Parathyroid adenoma (tissue), 2 donors: Measurements from ENCODE around the gene PKNOX2.

Source experiments
- H2AFZ ChIP-seq: fragments of 300-600 bp; sonication (generic); one replicate; pipeline ENCODE4 v1.7.0; 2017; ENCODE audit warnings: antibody characterized with exemption, mild to moderate bottlenecking
- H3K27ac ChIP-seq: fragments of 300-600 bp; sonication (generic); one replicate; pipeline ENCODE4 v1.7.0; 2017
- H3K27me3 ChIP-seq: fragments of 300-600 bp; sonication (generic); one replicate; pipeline ENCODE4 v1.7.0; 2017; ENCODE audit warnings: low read length; ENCODE audit not compliant: control insufficient read depth, insufficient read depth
- H3K36me3 ChIP-seq: fragments of 300-600 bp; sonication (generic); one replicate; pipeline ENCODE4 v1.7.0; 2017; ENCODE audit warnings: low read length; ENCODE audit not compliant: control insufficient read depth, insufficient read depth
- H3K4me1 ChIP-seq: fragments of 300-600 bp; sonication (generic); one replicate; pipeline ENCODE4 v1.7.0; 2017; ENCODE audit warnings: control low read depth
- H3K4me2 ChIP-seq: fragments of 300-600 bp; sonication (generic); one replicate; pipeline ENCODE4 v1.7.0; 2017; ENCODE audit warnings: low read length
- H3K4me3 ChIP-seq: fragments of 300-600 bp; sonication (generic); one replicate; pipeline ENCODE4 v1.7.0; 2017; ENCODE audit warnings: low read depth, low read length
- H3K79me2 ChIP-seq: fragments of 300-600 bp; sonication (generic); one replicate; pipeline ENCODE4 v1.7.0; 2017; ENCODE audit warnings: control low read depth
- H3K9ac ChIP-seq: fragments of 300-600 bp; sonication (generic); one replicate; pipeline ENCODE4 v1.7.0; 2017; ENCODE audit warnings: mild to moderate bottlenecking
- H3K9me3 ChIP-seq: fragments of 300-600 bp; sonication (generic); one replicate; pipeline ENCODE4 v1.7.0; 2017; ENCODE audit warnings: low read length; ENCODE audit not compliant: control insufficient read depth
- CTCF ChIP-seq: fragments of 300-600 bp; sonication (generic); IDR thresholded peaks from one replicate; pipeline ENCODE4 v1.7.0; 2017; ENCODE audit warnings: antibody characterized with exemption, mild to moderate bottlenecking
- donor health status: primary hyperparathyroidism.

Gene PKNOX2

GRCh38 chr11:125350206-125351032, 185.9 kb downstream of the PKNOX2 start:
- Histone ChIP-seq H3K4me1 (no peaks in the 10 kb centered on the region), H3K9ac (no peak overlapping the region), H3K79me2 (no peaks in the 10 kb centered on the region), H3K36me3 (no peaks in the 10 kb centered on the region), H3K27me3 (no peaks in the 10 kb centered on the region), H3K4me2 (no peak overlapping the region), H3K9me3 (no peaks in the 10 kb centered on the region), H2AFZ (no peak overlapping the region), H3K4me3 (no peak overlapping the region), H3K27ac (no peak overlapping the region)
- no peak for TF ChIP-seq CTCF

- Histone ChIP-seq H3K9ac (no peak overlapping the region), H3K27ac (no peak overlapping the region), H3K4me3 (no peak overlapping the region)
Measured at GRCh38 chr11:125351033-125351867, 186.7 kb downstream of the PKNOX2 start.

GRCh38 chr11:125351868-125352250, 187.3 kb downstream of the PKNOX2 start:
- H3K9me3 ChIP-seq, result no peaks in the 10 kb centered on the region
- H3K4me2 ChIP-seq, result no peak overlapping the region
- H3K4me1 ChIP-seq, result no peaks in the 10 kb centered on the region
- no peak overlapping the region for H2AFZ ChIP-seq
- H3K36me3 ChIP-seq, result no peaks in the 10 kb centered on the region
- H3K9ac ChIP-seq, result no peak overlapping the region
- TF ChIP-seq CTCF, result no peak
- H3K27me3 ChIP-seq, result no peaks in the 10 kb centered on the region
- H3K27ac ChIP-seq, result no peak overlapping the region
- H3K4me3 ChIP-seq, result no peak overlapping the region
- H3K79me2 ChIP-seq, result no peaks in the 10 kb centered on the region

More at GRCh38 chr11:125351033-125351867, 186.7 kb downstream of the PKNOX2 start:
- no peaks in the 10 kb centered on the region for H3K36me3 ChIP-seq
- H3K79me2 ChIP-seq, result no peaks in the 10 kb centered on the region
- no peaks in the 10 kb centered on the region for H3K4me1 ChIP-seq
- no peak overlapping the region for H2AFZ ChIP-seq
- no peaks in the 10 kb centered on the region for H3K27me3 ChIP-seq
- no peak for TF ChIP-seq CTCF
- no peak overlapping the region for H3K4me2 ChIP-seq
- H3K9me3 ChIP-seq, result no peaks in the 10 kb centered on the region

GRCh38 chr11:125356797-125357196, 192.2 kb downstream of the PKNOX2 start:
- Histone ChIP-seq H3K27me3 (no peaks in the 10 kb centered on the region), H3K4me3 (no peak overlapping the region), H2AFZ (no peak overlapping the region), H3K27ac (no peak overlapping the region), H3K9me3 (no peaks in the 10 kb centered on the region), H3K79me2 (no peaks in the 10 kb centered on the region), H3K4me2 (no peak overlapping the region), H3K36me3 (no peaks in the 10 kb centered on the region), H3K9ac (no peak overlapping the region), H3K4me1 (no peaks in the 10 kb centered on the region)
- no peak for TF ChIP-seq CTCF
